CD4-positive, alpha-beta T cell treated with Interferon alpha-2 for 1 hour (primary cell): ENCODE results near the gene KCNG2.

ENCODE experiments used
- DNase-seq, 2 donors: peaks; one replicate each; pipeline ENCODE4 v3.0.0-alpha.2; 2020 to 2022

The KCNG2 gene

GRCh38 chr18:79800371-79801180 lies 2.8 kb downstream of the KCNG2 start:
- DNase-seq, result no peak

GRCh38 chr18:79801217-79801616 lies 3.5 kb downstream of the KCNG2 start:
- DNase-seq, result no peak

GRCh38 chr18:79801641-79802040 lies 3.9 kb downstream of the KCNG2 start:
- no peak for DNase-seq

DNA sequence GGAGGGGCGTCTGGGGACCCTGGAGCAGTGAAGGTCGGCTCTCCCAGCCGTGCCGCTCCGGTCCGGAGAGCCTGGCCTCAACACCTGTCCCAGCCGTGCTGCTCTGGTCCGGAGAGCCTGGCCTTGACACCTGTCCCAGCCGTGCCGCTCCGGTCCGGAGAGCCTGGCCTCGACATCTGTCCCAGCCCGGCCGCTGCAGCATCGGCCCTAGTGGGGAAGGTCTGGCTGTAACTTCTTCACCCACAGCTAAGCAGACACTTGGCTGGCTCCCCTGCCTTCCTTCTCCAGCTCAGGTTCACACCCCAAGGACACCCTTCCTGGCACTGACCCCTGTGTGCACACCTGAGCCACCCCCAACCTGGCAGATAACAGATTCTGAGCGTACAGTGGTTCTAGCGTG lies 4.6 kb downstream of the KCNG2 start:
- DNase-seq, result no peak

DNA sequence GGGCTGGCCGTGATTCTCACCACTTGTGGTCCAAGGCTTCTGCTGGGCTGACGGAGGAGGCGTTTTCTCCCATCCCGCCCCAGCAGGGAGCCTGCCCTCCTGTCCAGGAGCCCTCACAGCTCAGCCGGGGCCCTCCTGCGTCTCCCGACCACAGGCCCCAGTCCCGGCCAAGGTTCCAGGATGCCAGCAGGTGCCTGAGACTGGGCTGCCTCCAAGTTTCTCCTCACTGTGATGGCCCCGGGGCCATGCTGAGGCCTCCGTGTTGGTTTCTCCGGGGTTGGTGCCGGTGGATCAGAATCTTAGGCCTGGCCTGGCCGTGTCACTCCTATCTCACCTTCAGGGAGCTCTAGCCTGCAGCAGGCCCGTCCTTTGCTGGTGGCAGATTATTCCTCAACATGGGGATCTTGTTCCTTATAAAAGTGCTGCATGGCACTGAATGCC lies 5.9 kb downstream of the KCNG2 start:
- no peak for DNase-seq

GRCh38 chr18:79804130-79804787 lies 6.5 kb downstream of the KCNG2 start:
- no peak for DNase-seq

DNA sequence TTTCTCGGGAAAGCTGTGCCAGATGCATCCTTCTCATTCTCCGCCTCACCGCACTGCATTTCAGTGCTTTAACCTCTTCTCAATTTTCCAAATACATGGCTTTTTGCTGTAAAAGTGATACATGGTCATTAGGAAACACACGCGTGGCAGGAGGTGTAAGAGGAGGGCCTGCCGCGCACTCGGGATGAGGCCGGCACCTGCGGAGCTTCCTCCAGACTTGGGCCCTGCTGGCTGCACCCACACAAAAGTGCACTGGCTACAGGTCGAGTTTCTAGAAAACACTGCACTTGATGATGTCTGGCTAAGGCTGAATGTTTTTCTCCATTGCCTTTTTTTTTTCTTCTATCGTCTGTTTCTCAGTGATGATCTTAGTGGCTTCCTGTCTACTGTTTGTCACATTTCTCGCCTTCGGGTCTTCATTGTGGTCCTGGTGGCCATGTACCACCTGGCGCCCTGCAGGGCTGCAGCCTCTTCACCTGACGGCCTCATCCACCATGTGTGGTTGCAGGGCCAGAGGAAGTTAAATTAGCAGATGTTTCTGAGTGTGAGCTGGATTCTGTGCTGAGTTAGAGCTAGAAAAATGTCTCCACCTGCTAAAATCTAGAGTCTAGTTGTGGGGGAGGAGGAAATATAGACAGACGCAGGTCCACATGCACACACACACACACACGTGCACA lies 7.6 kb downstream of the KCNG2 start:
- no peak for DNase-seq

DNA sequence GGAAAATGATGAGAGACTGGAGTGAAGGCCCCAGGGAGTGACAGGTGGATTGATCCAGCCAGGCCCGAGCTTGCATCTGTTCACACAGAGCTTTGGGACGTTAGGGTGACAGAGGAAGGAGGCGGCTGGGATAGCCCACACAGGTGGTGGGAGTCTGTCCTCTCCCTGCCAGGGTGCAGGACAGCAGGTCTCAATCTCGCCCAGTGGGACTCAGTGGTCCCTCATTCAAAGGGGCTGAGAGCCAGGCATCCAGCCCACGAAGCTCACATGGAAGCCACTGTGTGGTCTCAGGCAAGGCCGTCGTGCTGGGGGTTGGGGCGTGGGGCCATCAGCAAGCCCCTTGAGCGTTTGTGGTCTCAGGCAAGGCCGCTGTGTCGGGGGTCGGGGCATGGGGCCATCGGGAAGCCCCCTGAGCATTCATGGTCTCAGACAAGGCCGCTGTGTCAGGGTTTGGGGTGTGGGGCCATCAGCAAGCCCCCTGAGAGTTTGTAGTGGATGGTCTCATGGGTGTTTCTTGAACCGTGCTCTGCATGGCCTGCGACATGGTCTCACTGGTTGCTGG lies 8.3 kb downstream of the KCNG2 start:
- no peak for DNase-seq

DNA sequence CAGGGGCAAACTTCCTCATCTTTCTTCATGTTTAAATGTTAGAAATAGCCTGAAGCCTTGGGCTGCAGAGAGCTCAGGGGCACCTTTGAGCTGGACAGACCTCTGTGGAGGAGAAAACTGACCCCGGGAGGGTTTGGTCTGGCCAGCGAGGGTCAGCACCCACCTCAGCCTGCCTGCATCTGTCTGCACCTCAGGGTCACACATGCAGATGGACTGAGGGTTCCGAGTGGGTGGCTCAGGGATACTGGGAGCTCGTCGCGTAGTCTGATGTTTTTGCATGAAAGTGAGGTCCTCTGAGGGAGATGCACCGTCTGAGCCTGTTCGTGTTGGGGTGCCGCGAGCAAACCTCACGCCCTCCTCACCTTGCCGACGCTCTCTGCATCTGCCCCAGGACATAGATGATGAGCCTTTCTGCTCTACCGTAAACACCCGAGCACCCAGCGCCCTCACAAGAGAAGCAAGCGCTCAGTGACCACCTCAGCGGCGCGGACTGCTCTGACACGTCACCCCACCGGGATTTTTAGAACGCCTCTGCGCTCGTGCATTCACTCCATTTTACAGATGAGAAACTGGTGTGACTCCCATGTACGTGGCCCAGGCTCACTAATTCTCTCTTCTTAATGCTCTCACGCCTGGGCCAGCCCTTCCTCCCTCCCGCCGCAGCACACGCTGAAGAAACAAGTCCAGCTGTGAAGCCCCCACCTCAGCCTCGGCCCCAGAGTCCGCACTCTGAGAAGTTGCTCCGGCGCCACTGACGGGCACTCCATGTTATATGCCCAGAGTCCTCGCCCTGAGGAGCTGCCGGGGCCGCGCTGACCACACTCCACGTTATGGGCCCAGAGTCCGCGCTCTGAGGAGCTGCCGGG lies 9.5 kb downstream of the KCNG2 start:
- DNase-seq, result no peak

DNA sequence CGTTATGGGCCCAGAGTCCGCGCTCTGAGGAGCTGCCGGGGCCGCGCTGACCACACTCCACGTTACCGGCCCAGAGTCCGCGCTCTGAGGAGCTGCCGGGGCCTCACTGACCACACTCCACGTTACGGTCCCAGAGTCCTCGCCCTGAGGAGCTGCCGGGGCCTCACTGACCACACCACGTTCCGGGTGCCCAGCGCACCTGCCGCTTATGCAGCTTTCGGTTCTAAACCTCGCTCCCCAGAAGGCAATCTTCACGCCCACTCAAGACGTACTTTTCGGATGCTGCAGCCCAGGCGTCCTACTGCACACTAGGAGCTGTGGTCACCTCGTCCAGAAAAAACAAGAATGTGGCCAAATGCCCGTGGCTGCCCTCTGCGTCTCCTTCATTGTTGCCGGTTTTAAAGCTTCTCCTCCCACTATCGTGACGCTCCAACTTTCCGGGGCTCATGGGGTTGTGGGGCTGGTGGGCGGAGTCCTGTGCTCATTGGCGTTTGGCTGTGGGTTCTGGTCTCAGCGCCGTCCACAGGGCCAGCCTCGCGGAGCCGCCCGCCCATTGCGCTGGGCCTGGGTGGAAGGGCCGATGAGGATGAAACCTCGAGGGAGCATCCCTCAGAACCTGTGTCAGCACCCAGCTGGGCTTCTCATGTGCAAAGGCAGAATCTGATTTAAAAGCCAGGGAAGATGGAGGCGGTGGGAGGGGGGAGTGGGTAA lies 11.9 kb downstream of the KCNG2 start:
- no peak for DNase-seq

- no peak for DNase-seq
These were observed 14.3 kb downstream of the KCNG2 start for GRCh38 chr18:79812052-79812451.

GRCh38 chr18:79814373-79814772 lies 16.6 kb downstream of the KCNG2 start:
- DNase-seq, result no peak

GRCh38 chr18:79815657-79816056 lies 17.9 kb downstream of the KCNG2 start:
- no peak for DNase-seq

DNA sequence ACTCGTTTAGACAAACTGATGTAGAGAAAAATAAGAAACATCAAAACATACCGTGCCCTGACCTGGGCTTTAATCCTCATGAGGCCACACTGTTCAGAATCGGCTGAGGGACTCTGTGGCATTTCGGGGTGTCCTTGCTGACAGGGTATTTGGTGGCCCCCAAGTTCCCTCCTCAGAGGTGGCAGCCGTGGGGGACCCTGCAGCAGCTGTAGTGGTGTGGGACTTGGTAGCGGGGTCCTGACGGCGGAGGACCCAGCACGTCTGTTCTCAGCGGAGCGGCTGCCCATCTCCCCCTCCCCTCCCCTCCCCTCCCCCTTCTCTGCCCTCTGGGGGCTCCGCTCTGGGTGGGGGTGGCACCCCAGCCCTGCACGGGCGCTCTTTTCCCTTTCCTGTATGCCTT lies 18.4 kb downstream of the KCNG2 start:
- DNase-seq, result no peak

DNA sequence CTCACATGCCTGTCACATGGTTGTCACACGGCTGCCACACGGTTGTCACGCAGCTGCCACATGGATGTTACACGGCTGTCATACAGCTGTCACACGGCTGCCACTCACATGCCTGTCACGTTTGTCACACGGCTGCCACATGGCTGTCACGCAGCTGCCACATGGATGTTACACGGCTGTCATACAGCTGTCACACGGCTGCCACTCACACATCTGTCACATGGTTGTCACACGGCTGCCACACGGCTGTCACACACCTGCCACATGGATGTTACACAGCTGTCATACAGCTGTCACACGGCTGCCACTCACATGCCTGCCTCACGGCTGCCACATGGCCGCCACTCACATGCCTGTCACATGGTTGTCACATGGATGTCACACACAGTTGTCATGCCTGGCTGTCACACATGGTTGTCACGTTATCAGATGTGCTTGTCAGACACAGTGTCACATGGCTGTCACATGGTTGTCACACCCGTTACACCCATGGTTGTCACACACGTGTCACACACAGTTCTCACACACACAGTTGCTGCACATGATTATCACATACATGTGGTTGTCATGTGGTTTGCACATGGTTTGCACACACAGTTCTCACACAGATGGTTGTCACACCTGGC lies 19.4 kb downstream of the KCNG2 start:
- no peak for DNase-seq

DNA sequence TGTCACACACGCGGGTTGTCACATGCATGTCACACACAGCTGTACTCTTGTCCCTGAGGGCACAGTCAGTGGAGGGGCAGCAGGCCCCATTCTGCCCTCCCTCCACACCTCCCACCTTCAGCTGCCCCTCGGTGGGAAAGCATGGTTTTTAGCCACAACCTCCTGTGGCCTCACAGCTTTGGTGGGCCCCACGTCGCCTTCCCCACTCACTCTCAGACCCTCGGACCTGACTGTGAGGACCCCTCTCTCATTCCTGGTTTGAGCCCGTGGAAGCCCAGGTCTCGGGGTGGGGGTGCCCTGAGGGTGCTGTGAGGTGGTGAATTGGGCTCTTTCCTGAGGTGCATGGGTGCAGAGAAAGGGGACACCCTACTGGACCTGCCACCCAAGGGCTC lies 19.9 kb downstream of the KCNG2 start:
- DNase-seq, result no peak

DNA sequence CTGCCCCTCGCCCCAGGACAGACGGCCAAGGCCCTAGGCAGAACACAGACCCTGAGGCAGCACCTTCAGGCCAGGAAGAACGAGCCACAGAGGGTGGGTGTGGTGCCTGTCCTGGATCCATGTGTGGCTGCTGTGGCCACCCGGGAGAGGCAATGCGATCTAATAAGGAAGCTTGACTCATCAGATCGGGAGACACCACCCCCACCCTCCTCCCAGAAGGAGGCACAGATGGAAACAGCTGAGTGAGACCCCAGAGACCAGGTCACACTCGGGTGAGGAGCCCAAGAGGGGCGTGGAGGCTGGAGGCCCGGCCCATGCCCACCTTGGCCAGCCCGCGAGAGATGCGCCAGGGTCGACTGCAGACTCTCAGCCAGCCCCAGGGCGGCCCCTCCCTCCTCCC lies 20.3 kb downstream of the KCNG2 start:
- DNase-seq, result no peak

DNA sequence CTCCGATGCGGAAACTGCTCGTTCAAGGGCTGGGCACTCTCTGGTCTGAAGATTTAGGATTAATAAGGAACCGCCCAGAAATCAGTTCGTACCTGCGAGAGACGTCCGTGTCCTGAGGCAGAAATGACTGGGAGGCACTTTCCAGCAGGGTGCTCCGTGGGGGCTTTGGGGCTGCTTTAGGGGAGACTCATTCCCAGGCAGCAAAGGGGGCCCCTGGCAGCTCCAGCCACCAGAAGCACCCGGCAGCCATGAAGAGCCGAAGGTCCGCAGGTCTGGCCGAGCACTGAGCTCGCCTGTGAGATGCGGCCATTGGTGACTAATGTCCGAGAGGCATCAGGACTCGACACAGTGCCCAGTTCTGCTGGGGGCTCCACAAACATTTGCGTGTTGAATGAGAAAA lies 20.9 kb downstream of the KCNG2 start:
- no peak for DNase-seq

GRCh38 chr18:79819064-79819967 lies 21.6 kb downstream of the KCNG2 start:
- DNase-seq, result no peak

- peak in 1 of 2 donors; percentile 61 for DNase-seq
These were observed 22.2 kb downstream of the KCNG2 start for GRCh38 chr18:79819968-79820351.
